Neural cell (in vitro differentiated cells): ENCODE data around the gene SLC25A27.

ENCODE experiments used
- SMC3 ChIP-seq: fragments of 450-650 bp; conservative IDR thresholded peaks from 2 replicates; pipeline ENCODE4 v1.6.1; 2014; ENCODE audit warnings: antibody characterized with exemption, mild to moderate bottlenecking, moderate library complexity; ENCODE audit not compliant: poor library complexity
- TF ChIP-seq, protein P1 (sequence below): fragments of 450-650 bp; IDR thresholded peaks from 2 replicates; pipeline ENCODE4 v1.5.1; 2014; ENCODE audit warnings: antibody characterized with exemption, mild to moderate bottlenecking, moderate library complexity; ENCODE audit not compliant: poor library complexity, severe bottlenecking

DNA sequence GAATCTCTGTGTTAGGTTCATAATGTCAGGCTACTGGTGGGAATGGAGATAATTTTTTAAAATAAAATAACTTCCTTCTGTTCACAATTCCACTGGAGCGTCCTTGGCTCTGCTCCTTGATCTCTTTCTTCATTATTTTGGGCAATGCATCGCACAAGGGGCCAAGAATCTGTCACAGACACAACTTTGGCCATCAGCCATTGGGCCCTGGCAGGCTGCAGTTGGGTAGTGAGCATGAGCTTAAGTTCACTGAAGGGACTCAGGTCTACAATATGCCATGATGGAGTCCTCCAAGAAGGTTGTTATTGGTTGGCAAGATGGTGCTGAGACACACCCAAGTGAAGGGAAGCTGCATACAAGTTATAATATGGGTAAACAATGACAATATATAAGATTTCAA lies 40.1 kb upstream of the SLC25A27 start:
- TF ChIP-seq, protein P1, sequence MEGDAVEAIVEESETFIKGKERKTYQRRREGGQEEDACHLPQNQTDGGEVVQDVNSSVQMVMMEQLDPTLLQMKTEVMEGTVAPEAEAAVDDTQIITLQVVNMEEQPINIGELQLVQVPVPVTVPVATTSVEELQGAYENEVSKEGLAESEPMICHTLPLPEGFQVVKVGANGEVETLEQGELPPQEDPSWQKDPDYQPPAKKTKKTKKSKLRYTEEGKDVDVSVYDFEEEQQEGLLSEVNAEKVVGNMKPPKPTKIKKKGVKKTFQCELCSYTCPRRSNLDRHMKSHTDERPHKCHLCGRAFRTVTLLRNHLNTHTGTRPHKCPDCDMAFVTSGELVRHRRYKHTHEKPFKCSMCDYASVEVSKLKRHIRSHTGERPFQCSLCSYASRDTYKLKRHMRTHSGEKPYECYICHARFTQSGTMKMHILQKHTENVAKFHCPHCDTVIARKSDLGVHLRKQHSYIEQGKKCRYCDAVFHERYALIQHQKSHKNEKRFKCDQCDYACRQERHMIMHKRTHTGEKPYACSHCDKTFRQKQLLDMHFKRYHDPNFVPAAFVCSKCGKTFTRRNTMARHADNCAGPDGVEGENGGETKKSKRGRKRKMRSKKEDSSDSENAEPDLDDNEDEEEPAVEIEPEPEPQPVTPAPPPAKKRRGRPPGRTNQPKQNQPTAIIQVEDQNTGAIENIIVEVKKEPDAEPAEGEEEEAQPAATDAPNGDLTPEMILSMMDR, result no peak
- TF ChIP-seq SMC3, result no peak
